Central memory CD8-positive, alpha-beta T cell (primary cell): Measurements from ENCODE around the gene TRIM46.
"Not testable (repeated sequence)": the region's sequence is repeated elsewhere in the genome, so short reads cannot be mapped to it uniquely, and the experiment has no call there.

Source experiments
- ATAC-seq: fragments of 150-1000 bp; cut with Tn5 transposase; replicated peaks from 2 replicates; pipeline ENCODE4 v1.10.0; 2022; ENCODE audit warnings: mild to moderate bottlenecking, moderate FRiP score, moderate number of reproducible peaks; ENCODE audit not compliant: poor library complexity, severe bottlenecking; ENCODE audit errors: extremely low read depth
- DNase-seq, 2 donors: peaks; one replicate each; pipeline ENCODE4 v3.0.0; 2021; ENCODE audit warnings: low spot score in 2 of 2
- H3K27ac Mint-ChIP-seq: one replicate; pipeline ENCODE4 v1.8.0; 2022; ENCODE audit warnings: low read depth, mild to moderate bottlenecking, moderate library complexity, mixed read lengths
- H3K27me3 Mint-ChIP-seq: one replicate; pipeline ENCODE4 v1.8.0; 2022; ENCODE audit warnings: mixed read lengths
- H3K36me3 Mint-ChIP-seq: one replicate; pipeline ENCODE4 v1.8.0; 2022; ENCODE audit warnings: mild to moderate bottlenecking, moderate library complexity, mixed read lengths; ENCODE audit not compliant: insufficient read depth
- H3K4me1 Mint-ChIP-seq: one replicate; pipeline ENCODE4 v1.8.0; 2022; ENCODE audit warnings: mixed read lengths
- H3K4me3 Mint-ChIP-seq: one replicate; pipeline ENCODE4 v1.8.0; 2022; ENCODE audit warnings: mild to moderate bottlenecking, moderate library complexity, mixed read lengths
- H3K9me3 Mint-ChIP-seq: one replicate; pipeline ENCODE4 v1.8.0; 2022; ENCODE audit warnings: mixed read lengths

TRIM46 gene

GRCh38 chr1:155227261-155228095, 53.8 kb downstream of the TRIM46 start:
- peaks cover 20% of the 10 kb centered on the region for H3K4me1 Mint-ChIP-seq
- no peaks in the 10 kb centered on the region for H3K27me3 Mint-ChIP-seq
- no peaks in the 10 kb centered on the region for H3K9me3 Mint-ChIP-seq
- ATAC-seq (peak; percentile 93), DNase-seq (peak; percentile 92 to 95)
- peak overlapping the region; percentile 79 for H3K4me3 Mint-ChIP-seq
- H3K36me3 Mint-ChIP-seq: peaks cover 4% of the 10 kb centered on the region
- peak overlapping the region; percentile 95 for H3K27ac Mint-ChIP-seq

GRCh38 chr1:155228096-155228427, 54.4 kb downstream of the TRIM46 start:
- Mint-ChIP-seq H3K36me3 (peaks cover 4% of the 10 kb centered on the region), H3K4me1 (peaks cover 20% of the 10 kb centered on the region), H3K27ac (peak overlapping the region; percentile 95), H3K9me3 (no peaks in the 10 kb centered on the region), H3K27me3 (no peaks in the 10 kb centered on the region), H3K4me3 (peak overlapping the region; percentile 79)
- ATAC-seq (no peak), DNase-seq (no peak)

- not testable (repeated sequence) for DNase-seq, ATAC-seq, H3K27ac Mint-ChIP-seq, H3K4me3 Mint-ChIP-seq, H3K9me3 Mint-ChIP-seq, H3K36me3 Mint-ChIP-seq, H3K27me3 Mint-ChIP-seq
- H3K4me1 Mint-ChIP-seq: peaks cover 16% of the 10 kb centered on the region
Measured at GRCh38 chr1:155231302-155231701, 57.7 kb downstream of the TRIM46 start.

GRCh38 chr1:155232001-155232978, 58.6 kb downstream of the TRIM46 start:
- H3K36me3 Mint-ChIP-seq: peaks cover 10% of the 10 kb centered on the region
- H3K4me1 Mint-ChIP-seq, H3K27ac Mint-ChIP-seq, DNase-seq, H3K4me3 Mint-ChIP-seq, H3K27me3 Mint-ChIP-seq, H3K9me3 Mint-ChIP-seq, ATAC-seq: not testable (repeated sequence)

- H3K4me3 Mint-ChIP-seq: not testable (repeated sequence)
Measured at GRCh38 chr1:155233502-155233901, 59.9 kb downstream of the TRIM46 start.

More at GRCh38 chr1:155233502-155233901, 59.9 kb downstream of the TRIM46 start:
- not testable (repeated sequence) for H3K4me1 Mint-ChIP-seq, H3K27me3 Mint-ChIP-seq, H3K27ac Mint-ChIP-seq, DNase-seq, ATAC-seq, H3K36me3 Mint-ChIP-seq, H3K9me3 Mint-ChIP-seq
